HG03196 (cell line): ENCODE data around the gene STAT1.
"Not testable (repeated sequence)": the region's sequence is repeated elsewhere in the genome, so short reads cannot be mapped to it uniquely, and the experiment has no call there.

Experiments used
- ATAC-seq: cut with Tn5 transposase; IDR thresholded peaks from one replicate; pipeline ENCODE4 v1.9.1; 2021; ENCODE audit not compliant: unreplicated experiment

The STAT1 gene

DNA sequence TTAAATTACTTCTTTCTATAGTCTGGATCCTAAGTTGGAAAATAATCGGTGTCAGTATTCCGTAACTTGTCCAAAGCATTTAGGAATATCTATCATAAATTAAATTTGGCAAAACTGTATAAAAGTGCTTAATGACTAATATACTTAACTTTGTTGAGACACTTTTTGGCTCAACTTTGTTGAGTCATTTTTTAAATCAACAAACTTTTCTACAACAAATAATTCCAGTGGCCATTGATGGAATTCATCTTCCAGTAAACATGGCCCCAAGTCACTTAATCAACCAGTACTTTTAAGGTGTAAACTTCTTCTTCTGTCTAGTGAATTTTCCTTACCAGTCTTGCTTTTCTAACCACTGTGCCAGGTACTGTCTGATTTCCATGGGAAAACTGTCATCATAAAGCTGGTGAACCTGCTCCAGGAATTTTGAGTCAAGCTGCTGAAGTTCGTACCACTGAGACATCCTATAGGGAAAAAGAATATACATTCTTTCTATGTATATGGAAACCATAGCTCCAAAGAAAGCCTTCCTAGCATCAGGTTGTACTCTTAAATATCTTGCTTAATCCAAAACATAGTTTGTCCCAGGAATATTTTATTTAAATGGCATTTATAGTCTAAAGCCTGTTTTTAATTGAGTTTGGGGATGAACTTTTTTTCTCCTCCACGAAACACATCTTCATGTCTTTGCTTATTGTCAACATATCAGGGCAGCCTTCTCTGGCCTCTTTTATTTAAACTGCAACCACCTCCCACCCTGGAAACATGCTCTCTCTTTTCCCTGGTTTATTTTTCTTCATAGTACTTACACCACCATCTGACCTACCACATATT is 4.2 kb downstream of the STAT1 start:
- ATAC-seq: no peak

DNA sequence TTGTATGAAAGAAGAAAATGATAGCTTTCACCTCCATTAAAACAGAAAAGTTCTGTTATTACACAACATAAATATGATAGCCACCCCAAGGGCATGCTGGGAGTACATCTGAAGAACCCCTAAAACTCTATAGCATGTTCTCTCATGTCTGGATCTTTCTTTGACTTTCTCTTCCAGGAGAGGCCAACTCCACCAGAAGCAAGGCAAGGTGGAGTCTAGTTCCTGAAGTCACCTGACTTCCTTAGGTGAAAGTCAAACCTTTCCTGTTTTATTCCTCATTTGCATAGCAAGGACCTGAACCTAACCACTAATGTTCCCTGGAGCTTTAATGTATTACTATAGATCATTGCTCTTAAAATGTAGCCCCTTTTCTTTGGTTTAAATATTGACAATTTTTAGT is 5.7 kb downstream of the STAT1 start:
- ATAC-seq: no peak

DNA sequence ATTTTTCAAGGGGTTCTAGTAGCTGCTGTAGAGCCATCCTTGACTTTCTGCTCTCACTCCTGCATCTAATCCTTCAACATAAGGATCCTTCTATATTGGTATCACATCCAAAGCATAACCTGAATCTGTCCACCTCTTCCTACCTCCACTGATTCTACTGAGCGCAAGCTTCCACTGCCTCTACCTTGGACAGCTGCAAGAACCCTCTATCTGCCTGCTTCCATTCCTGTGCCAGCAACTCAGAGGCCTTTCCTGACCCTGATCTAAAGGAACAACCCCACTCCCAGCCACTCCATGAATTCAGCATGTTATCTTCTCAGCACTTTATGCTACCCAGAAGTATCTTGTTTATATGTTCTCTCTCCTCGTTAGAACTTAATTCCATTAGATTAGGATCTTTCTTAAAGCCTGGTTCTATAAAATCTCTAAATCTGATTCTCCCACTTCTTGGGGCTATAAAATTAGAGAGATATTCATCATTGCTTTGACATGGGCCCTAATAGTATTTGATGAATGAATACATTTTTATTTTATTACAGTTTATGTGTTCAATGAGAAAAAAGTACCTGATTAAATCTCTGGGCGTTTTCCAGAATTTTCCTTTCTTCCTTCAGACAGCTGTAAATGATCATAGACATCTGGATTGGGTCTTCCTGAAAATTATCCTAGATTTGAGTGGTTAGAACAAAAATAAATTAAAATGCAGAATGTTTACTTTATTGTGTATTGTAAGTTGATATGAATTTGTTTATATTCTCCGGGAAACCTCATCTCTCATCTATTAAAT is 6.8 kb downstream of the STAT1 start:
- ATAC-seq: no peak

DNA sequence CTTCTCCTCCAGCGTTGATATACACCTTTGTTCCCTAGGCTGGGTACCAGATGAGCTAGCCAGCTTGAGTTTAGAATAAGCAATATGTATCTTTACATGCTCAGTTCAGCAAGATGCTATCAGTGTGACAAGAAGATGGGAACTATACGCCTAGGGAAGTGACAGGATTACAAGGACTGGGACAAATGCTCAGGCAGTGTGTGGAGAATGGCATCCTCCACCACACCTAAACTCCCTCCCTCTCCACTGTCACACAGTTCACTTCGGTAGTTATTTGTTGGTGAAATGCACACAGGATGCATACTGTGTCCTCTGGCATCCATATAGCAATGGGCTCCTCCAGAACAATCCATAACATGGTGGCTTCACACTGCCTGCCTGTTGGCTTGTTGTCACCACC is 7.7 kb downstream of the STAT1 start:
- no peak for ATAC-seq

DNA sequence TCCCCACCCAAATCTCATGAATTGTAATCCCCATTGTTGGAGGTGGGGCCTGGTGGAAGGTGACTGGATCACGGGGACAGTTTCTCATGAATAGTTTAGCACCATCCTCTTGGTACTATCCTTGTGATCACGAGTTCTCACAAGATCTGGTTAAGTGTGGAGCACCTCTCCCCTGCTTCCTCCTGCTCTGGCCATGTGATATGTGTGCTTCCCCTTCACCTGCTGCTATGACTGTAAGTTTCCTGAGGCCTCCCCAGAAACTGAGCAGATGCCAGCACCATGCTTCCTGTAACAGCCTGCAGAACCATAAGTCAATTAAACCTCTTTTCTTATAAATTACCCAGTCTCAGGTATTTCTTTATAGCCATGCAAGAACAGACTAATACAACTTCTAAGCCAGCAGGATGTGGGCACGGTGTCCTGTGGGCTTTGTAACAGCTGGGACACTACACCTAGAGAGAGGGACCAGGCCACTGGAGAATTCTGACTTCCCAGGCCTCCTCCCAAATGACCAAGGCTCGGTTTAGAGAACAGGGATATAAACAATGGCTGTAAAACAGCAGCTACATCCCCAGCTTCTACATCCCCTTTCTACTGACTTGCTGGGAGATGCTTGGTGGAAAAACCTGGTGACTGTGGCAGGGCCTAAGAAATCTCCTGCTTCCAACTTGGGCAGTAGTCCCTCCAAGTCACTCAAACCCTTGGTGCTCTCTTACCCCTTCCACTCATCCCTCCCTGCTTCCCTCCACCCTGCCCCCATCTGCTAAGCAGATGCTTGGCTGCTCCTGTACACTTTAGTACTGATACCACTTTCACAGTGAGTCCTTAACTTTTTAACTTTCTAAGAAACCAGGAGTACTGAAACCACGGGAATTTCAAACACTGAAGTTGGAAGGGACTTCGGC is 10.3 kb downstream of the STAT1 start:
- no peak for ATAC-seq

DNA sequence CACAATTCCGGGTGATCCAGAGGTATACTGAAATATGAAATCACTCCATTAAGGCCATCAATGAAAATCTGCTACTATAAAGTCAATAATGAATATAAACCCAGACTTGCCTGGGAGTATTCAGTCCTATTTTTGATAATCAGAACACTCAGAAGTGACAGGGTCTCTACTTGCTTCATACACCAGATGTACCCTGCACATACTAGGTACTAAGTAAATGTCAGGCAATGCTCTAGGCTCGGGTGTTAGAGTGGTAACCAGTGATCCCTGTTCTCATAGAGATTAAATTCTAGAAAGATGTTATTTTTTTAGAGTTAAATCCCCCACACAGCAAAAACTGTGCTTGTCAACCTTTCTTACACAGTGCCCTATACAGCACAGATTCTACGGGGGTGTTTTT is 12.3 kb downstream of the STAT1 start:
- ATAC-seq: no peak

DNA sequence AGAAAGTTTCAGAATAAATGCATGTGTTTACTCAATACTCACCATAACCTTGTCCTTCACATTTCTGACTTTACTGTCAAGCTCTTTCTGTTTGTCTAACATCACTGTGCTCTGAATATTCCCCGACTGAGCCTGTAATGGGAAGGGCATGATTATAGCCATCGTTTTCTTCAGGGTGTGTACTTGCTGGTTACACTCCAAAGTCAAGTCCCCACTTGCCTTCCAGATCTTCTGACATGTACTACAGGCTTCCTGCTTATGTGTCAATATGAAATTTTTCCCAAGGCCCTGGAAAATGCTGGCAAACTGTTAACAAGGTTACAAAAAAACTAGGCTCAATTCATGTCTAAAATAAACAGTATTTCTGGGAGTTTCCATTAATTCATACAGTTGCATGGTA is 12.9 kb downstream of the STAT1 start:
- no peak for ATAC-seq

DNA sequence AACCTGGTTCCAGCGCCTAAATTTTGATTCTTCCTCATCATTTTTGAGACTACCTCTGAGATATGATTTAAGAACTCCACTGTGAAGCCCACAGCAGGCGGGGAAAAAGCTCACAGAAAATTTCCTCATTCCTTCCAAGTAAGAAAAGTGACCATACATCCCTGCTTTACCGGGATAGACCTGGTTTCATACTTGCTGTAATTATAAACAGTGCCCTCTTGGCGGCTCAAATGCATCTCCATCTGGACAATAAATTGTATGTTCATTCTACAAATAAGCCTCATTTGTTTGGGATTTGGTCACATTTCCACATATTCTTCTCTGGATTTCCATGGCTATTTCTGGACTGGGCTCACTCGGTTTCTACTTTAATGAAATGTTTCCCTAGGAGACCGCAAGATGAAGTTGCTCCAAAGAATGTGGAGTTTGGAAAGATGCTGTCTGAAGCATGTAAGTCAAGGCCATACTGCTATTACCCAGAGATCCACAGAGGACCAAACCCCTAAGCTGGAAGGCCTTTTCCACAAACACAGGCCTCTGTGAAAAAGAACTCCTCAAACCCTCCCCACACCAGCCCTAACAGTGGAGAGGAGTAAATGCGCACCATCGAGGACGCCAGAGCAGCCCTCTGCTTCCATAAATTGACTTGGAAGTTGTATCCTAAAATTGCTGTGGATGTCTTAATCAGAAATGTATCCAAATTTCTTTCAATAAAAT is 13.9 kb downstream of the STAT1 start:
- no peak for ATAC-seq

DNA sequence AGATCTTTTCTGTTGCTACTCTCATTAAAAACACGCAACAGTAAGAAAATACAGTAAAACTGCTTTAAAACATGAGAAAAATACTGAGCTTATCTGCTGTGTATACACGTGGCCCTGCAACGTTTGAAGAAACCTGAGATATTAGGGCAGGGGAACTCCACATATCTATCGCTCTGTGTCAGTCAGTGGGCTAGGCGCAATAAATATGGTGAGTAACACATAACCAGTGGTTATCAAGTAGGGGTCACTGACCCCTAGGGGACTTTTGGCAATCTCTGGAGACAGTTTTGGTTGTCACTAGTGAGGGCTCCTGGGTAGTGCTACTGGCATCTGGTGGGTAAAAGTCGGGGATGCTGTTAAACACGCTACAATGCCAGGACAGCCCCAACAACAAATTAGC is 14.9 kb downstream of the STAT1 start:
- ATAC-seq: no peak

DNA sequence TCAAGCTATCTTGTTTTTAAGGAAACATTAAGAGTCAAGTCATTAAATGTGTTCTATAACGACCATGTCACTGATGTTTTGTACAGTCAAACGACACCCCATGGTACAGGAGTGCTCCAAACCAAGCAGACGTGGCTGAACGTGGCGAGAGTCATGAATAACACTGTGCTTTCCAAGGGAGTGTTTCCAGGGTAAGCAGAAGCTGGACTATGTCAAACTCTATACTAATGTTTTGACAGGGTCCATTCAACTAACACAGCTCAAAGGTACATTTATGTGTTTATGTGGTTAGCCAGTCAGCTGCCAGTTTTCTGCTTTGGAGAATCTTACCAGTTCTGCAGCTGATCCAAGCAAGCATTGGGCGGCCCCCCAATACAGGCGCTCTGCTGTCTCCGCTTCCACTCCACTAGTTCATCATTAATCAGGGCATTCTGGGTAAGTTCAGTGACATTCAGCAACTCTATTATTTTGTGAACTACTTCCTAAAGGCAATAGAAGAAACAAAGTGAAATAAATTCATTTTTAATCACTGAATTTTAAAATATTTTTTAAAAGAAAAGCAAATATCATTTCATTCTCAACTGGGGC is 16.4 kb downstream of the STAT1 start:
- ATAC-seq: no peak

DNA sequence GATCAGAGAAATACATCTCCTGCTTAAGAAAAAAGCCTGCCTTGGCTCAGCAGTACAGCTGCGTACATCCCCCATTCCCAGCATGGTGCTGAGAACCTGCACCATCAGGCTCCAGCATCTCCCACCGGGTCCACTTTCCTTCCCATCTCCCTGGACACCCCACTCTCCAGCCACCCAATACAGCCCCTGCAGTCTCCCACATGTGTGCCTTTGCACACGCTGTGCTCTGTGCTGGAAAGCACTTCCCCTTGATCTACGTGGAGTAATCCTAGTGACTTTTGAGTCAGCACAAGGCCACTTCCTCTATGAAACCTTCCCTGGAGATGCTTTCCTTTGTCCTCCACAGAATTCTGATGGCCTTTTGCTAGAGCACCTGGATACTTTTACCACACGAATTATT is 17.0 kb downstream of the STAT1 start:
- ATAC-seq: no peak

DNA sequence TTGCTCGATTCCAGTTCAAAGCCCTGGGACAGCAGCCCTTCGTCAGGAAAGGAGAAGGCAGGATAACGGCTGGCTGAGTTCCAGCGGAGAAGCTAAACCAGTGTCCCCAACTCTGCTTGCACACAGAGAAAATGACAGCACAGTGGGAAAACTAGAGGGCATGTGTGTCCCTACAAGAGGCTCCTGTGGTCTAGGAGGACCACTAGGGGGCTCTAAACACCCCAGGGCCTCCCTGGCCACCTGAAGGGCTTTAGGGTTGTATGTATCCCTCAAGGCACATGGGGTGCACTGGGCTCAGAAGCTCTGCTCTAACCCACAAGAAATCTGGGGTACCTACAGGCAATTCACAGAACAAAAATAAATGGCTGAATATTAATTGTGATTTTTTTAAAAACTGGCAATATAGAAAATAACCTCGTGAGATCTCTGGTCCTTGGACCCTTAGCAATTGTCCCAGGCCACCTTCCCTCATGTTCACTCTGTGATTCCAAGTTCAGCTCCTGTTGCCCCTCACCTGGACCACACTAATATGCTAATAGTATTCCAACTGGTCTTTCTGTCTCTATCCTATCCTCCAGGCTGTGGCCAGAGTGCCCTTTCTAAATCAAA is 17.5 kb downstream of the STAT1 start:
- no peak for ATAC-seq

DNA sequence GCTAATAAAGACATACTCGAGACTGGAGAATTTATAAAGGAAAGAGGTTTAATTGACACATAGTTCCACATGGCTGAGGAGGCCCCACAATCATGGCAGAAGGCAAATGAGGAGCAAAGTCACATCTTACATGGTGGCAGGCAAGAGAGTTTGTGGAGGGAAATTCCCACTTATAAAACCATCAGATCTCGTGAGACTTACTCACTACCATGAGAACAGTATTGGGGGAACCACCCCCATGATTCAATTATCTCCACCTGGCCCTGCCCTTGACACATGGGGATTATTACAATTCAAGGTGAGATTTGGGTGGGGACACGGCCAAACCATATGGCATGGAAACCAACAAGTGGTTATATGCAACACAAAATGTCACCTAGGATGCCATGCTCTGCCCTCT is 18.7 kb downstream of the STAT1 start:
- ATAC-seq: not testable (repeated sequence)

DNA sequence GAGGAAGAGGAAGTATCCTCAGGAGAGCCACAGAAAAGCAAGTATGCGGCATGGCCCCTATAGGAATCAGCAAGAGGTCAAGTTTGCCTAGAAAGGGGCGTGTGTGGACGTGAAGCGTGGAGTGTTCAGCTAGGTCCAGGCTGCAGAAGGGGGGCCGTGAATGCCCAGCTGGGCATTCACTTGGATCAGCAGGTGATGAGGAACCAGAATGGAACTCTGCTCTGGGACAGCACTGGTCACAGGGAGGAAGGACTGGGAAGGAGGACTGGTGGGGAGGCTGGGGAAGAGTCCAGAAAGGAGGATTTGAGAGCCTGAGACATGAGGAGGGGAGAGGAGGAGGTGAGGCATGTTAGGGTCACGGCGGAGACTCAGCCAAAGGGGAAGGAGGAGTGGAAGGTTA is 19.8 kb downstream of the STAT1 start:
- ATAC-seq: no peak

DNA sequence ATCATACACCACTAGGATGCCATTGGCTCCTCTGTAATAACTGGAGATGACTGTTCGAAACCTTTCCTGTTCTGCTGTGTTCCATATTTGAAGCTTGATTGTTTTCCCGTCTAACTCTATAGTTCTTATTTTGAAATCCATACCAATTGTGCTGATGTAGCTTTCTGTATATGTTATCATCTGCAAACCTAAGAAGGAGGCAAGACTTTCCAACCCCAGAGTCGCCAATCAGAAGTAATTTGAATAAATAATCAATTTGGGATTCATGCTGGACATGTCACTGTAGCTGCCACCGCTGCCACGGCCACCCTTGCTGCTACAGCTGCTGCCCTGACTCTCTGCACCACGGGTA is 20.7 kb downstream of the STAT1 start:
- ATAC-seq: no peak

DNA sequence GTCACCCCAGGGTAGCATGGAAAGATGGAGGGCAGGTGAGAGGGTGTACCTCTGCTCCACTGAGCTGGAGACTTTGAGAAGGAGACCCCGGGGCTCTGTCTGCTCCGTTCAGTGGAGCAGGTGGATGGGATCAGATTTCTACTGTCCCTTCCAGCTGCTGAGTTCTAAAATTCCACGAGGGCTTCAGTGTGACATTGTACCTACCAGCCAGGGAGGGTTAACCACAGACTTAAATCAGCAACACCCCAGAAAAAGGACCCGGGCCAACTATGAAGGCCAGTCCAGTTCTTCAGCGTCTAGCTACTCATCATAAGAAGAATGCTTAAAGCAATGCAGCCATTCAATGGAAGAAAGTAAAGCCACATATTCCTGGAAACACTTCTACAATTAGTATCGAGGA is 23.8 kb downstream of the STAT1 start:
- ATAC-seq: no peak

DNA sequence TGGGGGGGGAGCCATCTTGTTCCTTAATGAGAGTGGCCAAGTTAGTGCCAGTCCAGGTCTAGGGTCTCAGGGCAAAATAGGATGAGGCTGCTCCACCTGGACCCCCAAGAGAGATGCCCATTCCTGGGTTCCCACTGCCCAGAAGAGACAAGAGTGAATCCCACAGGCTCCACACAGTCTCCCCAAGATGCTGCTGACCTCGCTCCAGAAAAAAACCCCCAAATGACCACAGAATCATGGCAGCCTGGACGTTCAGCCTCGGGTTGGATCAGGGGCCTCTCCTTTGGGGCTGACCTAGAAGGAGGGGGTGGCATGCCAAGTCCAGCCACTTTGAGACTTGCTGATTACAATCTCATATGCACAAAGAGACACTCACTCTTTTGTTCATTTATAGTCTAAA is 25.1 kb downstream of the STAT1 start:
- ATAC-seq: no peak

DNA sequence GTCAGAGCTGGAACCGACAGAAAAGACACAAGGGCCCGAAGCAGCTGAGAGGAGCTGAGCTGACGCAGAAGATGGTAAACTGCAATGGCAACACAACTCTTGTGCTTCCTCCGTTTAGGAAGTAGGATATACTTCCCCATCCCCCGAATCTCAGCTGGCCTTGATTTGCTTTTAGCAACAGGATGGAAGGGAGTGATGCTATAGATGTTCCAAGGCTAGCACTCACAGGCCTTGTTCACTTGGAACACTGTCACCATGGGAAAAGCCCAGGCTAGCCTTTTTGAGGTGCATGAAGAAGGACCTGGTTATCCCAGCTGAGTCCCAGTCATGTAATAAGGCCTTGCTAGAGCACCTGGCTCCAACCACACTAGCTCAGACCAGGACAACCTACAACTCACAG is 26.0 kb downstream of the STAT1 start:
- ATAC-seq: no peak

DNA sequence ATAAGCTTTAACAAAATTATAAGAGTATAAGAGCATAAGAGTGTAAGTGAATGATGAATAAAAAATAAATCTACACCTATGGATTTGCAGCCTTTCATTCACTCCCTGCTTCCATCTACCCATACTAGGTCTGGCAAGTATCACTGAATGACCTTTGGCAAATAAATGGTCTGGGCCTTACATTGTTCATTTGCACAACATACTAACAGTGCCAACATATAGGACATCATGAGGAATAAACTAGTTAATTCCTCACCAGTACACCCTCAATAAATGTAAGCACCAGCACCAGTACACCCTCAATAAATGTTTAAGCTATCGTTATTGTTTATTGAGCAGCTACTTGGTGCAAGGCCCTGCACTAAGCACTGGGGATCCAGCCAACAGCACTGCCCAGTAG is 26.9 kb downstream of the STAT1 start:
- no peak for ATAC-seq
